Measurements from ENCODE around the gene DNAJB2.

DNAJB2 gene

DNA sequence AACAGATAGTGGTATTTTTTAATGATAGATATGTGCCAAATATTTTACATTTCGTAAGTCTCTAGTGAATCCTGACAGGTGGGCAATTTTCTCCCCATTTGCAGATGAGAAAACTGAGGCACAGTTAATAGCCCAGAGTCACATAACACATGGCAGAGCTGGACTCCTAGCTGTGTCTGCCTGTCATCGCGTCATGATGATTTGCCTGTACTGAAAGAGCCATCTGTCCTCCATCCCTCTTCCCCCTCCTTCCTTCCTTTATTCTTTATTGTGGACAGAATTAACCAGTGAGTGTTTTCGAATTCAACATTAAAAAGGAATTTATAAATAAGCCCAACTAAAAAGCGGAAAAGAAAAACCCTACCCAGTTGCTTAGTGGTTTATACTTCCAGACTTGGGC is 3.2 kb downstream of the DNAJB2 start:
- Histone ChIP-seq H3K4me1 (ENCODE audit: control insufficient read depth in 1 of 2, insufficient read depth in 1 of 2, low read depth in 1 of 2, low read length in 1 of 2) (peaks cover 28 to 34% of the 10 kb centered on the region in 2 experiments), H3K4me3 (ENCODE audit: low read depth in 1 of 2, low read length in 1 of 2) (no peak overlapping the region), H3K9me3 (no peaks in the 10 kb centered on the region), H3K27ac (no peak overlapping the region), H3K27me3 (no peaks in the 10 kb centered on the region), H3K36me3 (peaks cover 61% of the 10 kb centered on the region)
- TF ChIP-seq, protein P1, sequence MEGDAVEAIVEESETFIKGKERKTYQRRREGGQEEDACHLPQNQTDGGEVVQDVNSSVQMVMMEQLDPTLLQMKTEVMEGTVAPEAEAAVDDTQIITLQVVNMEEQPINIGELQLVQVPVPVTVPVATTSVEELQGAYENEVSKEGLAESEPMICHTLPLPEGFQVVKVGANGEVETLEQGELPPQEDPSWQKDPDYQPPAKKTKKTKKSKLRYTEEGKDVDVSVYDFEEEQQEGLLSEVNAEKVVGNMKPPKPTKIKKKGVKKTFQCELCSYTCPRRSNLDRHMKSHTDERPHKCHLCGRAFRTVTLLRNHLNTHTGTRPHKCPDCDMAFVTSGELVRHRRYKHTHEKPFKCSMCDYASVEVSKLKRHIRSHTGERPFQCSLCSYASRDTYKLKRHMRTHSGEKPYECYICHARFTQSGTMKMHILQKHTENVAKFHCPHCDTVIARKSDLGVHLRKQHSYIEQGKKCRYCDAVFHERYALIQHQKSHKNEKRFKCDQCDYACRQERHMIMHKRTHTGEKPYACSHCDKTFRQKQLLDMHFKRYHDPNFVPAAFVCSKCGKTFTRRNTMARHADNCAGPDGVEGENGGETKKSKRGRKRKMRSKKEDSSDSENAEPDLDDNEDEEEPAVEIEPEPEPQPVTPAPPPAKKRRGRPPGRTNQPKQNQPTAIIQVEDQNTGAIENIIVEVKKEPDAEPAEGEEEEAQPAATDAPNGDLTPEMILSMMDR (IDR thresholded peaks at IDR 0.05) = no peak

DNA sequence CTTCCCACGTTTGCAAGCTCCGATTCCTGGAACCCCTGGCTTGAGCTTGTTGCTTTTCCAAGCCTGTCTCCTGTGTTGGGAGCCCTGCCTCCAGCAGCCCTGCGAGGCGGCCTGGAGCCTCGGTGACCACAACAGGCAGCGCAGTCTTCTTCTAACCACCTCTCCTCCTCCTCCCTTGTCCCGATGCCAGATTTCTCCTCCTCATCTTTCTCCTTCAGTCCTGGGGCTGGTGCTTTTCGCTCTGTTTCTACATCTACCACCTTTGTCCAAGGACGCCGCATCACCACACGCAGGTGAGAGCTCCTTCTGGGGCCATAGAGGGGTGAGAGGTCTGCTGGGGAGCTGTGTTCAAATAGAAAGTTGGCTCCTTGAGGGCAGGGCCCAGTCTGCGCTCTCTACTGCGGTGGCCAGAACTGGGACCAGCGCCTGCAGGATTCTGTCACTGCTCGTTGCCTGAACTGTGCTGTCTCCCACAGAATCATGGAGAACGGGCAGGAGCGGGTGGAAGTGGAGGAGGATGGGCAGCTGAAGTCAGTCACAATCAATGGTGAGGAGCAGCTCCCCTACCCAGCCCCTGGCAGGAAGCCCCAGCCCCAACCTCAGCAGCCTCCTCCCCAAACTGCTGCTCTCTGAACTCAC is 3.9 kb downstream of the DNAJB2 start:
- TF ChIP-seq, protein P1 (IDR thresholded peaks at IDR 0.05) = no peak
- peaks cover 61% of the 10 kb centered on the region for H3K36me3 ChIP-seq
- no peak overlapping the region for H3K27ac ChIP-seq
- H3K4me1 ChIP-seq (ENCODE audit: control insufficient read depth in 1 of 2, insufficient read depth in 1 of 2, low read depth in 1 of 2, low read length in 1 of 2) = peaks cover 22 to 28% of the 10 kb centered on the region in 2 experiments
- no peaks in the 10 kb centered on the region for H3K9me3 ChIP-seq
- H3K4me3 ChIP-seq (ENCODE audit: low read depth in 1 of 2, low read length in 1 of 2) = no peak overlapping the region
- H3K27me3 ChIP-seq = no peaks in the 10 kb centered on the region

DNA sequence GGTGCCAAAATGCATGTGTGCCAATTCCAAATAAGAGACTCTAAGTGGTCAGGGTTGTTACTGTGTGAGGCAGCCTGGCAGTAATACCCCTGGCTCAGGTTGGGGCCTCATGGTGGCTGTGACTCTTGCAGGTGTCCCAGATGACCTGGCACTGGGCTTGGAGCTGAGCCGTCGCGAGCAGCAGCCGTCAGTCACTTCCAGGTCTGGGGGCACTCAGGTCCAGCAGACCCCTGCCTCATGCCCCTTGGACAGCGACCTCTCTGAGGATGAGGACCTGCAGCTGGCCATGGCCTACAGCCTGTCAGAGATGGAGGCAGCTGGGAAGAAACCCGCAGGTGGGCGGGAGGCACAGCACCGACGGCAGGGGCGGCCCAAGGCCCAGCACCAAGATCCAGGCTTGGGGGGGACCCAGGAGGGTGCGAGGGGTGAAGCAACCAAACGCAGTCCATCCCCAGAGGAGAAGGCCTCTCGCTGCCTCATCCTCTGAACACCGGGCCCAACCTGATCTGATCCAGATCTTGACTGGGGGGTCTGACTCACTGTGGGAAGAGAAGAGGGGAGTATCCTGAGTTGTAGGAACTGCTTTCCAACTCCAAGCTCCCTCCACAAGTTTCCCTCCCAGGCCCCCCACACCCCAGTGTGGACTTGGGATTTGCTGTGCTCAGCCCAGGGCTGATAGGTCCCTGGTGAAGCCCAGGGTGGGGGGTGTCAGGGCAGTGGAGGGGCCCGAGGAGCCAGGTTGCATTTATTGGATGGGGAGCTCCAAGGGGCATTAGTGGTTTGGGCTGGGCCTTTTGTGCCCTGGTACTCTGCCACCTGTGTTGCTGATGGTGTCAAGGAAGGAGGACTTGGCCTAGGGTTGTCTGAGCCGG is 5.6 kb downstream of the DNAJB2 start:
- Histone ChIP-seq H3K27me3 (peaks cover 2% of the 10 kb centered on the region), H3K27ac (no peak overlapping the region), H3K36me3 (peaks cover 61% of the 10 kb centered on the region), H3K4me3 (ENCODE audit: low read depth in 1 of 2, low read length in 1 of 2) (no peak overlapping the region), H3K9me3 (no peaks in the 10 kb centered on the region), H3K4me1 (ENCODE audit: control insufficient read depth in 1 of 2, insufficient read depth in 1 of 2, low read depth in 1 of 2, low read length in 1 of 2) (peaks cover 10 to 13% of the 10 kb centered on the region in 2 experiments)
- TF ChIP-seq, protein P1 (IDR thresholded peaks at IDR 0.05) = no peak

DNA sequence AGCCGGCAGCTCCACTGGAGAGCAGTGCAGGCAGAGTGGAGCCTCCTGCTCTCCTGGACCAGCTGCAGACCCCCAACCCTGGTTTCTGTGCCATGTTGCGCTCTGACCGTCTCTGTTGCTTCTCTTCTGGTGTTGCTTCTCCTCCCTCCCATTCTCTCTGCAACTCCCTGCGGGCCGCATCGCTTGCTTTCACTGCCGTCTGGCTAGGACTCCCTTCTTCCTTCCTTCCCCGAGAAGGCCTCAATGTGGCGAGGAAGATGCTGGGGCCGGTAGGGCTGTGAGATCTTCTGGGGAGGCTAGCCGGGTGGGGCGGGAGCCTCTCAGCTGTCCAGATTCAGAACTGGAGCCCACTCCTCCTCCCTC is 6.2 kb downstream of the DNAJB2 start:
- no peak overlapping the region for H3K4me3 ChIP-seq (ENCODE audit: low read depth in 1 of 2, low read length in 1 of 2)
- H3K9me3 ChIP-seq = no peaks in the 10 kb centered on the region
- peaks cover 61% of the 10 kb centered on the region for H3K36me3 ChIP-seq
- peaks cover 8% of the 10 kb centered on the region for H3K27me3 ChIP-seq
- no peak overlapping the region for H3K27ac ChIP-seq
- TF ChIP-seq, protein P1 (IDR thresholded peaks at IDR 0.05) = no peak
- peaks cover 4 to 7% of the 10 kb centered on the region in 2 experiments for H3K4me1 ChIP-seq (ENCODE audit: control insufficient read depth in 1 of 2, insufficient read depth in 1 of 2, low read depth in 1 of 2, low read length in 1 of 2)

DNA sequence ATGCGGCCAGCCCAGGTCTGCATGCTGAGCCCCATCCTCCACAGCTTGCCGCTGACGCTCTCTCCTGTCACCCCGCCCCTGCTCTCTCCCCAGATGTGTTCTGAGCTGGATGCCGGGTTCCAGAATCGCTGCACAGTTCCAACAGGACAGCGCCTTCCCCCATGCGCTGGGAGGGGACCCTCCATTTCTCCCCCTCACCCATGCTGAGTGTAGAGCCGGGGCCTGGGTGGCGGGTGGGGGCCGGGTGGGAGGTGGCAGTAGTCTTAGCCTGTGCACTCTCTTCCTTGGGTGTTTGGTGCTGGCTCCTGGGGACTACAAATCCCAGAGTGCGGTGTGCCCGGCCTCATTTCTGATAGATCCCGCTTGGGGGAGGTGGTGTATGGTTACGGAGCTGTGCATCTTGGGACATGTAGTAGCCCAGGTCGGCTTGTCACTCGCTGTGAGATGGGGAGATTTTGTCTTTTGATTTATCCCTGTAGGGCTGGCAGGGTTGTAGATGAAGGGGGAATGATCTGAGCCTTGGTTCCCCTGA is 6.8 kb downstream of the DNAJB2 start:
- Histone ChIP-seq H3K36me3 (peaks cover 60% of the 10 kb centered on the region), H3K27me3 (peaks cover 12% of the 10 kb centered on the region), H3K27ac (no peak overlapping the region), H3K4me1 (ENCODE audit: control insufficient read depth in 1 of 2, insufficient read depth in 1 of 2, low read depth in 1 of 2, low read length in 1 of 2) (peaks cover 0 to 1% of the 10 kb centered on the region in 2 experiments), H3K4me3 (ENCODE audit: low read depth in 1 of 2, low read length in 1 of 2) (no peak overlapping the region), H3K9me3 (no peaks in the 10 kb centered on the region)
- TF ChIP-seq, protein P1 (IDR thresholded peaks at IDR 0.05) = no peak

All from neutrophil (primary cell).